ENCODE measurements around the gene LOXL3.
A peak's percentile ranks its signal among the peaks of the same experiment; 100 is the strongest.

The LOXL3 gene

GRCh38 chr2:74525717-74526648 lies 27.8 kb downstream of the LOXL3 start, which contains the start of gene DQX1:
TSS of gene DQX1 (minus strand) at chr2:74526231. CDS start at chr2:74525729, 502 bp downstream.
- DNase-seq, result no peak

DNA sequence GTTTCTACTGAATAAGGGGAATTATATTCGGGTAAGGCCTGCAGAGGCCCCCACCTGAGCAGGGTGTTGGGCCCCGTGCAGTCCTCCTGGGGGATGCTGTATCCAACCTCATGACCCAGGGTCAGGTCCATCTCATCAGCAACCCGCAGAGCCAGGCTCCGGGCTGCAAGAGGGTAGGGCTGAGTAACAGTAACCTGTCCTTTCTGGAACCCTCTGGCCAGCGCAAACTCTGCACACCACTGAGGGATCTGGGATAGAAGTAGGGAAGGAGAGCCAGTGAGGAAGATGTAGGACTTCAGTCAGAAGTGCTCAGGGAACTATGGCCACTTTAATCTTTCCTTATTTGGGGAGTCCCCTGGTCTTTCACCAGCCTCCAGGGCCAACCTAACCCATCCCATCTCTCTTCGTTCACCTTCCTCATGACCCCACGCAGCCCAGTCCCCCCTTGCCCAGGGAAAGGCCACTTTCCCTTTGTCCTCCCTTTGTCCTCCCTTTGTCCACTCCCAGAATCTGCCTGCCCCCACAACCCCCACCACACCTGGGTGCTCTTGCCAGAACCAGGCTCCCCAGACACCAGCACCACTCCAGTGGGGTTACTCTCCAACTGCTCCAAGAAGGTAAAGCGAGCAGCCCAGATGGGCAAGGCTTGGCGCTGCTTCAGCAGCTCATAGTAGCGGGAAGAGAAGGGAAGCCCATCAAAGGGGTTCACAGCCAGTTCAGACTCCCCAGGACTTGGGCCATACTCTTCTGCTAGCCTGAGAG lies 28.6 kb downstream of the LOXL3 start:
- DNase-seq, result no peak

DNA sequence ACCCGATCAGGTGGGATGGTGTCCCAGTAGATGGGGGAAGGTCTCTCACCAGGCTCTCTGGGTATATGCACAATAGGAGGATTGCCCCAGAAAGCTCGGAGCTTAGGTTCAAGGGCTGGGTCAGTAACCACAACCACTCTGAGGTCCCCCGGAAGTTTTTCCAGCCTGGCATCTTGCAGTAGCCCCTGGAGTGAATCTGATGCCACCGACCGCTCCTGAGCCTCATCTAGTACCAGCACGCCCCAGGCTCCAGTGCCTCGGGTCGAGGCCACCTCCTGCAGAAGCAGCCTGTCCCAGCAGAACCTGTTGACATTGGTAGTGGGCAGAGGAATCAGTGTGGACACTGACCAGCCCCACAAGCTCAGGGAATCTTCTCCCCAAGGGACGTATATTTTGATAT lies 29.7 kb downstream of the LOXL3 start:
- DNase-seq, result no peak

DNA sequence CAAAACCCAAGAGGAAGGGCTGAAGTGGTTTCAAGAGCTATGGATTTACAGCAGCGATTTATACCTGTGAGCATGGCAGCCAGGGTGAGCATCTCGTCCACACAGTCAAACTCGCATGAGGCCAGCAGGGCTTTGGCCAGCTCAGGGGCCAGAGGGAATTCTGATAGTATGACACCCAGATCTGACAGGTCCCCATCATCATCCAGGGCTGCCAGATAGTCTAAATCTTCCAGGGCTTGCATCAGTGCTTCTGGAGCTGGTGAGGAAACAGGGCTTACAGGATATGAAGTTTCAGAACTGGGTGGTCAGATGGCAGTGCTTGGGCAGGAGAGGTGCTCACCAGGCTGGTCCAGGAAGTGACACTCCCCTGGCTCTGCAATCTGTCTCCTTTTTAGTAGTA lies 31.2 kb downstream of the LOXL3 start:
- no peak for DNase-seq

DNA sequence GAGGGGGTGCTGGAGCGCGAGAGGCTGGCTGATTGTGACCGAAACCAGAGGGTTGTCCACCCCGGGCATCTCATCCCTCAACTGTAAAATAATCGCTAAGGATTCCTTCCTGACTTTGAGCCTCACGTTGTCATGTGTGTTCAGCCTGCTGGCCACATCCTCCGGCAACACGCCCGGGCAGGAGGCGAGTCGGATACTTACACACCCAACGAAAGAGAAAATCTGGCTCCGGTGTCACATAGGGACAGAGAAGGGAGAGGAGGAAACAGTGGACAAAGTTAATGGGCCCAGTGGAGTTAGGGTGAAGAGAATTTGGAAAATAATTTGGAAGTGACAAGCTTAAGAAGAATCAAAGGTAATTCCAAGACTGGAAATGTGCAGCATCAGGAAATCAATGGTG lies 37.1 kb downstream of the LOXL3 start:
- DNase-seq, result no peak

GRCh38 chr2:74515981-74516633 lies 37.6 kb downstream of the LOXL3 start:
- peak in 3 of 4 experiments; percentile 22 to 65 (median 40) for DNase-seq

DNA sequence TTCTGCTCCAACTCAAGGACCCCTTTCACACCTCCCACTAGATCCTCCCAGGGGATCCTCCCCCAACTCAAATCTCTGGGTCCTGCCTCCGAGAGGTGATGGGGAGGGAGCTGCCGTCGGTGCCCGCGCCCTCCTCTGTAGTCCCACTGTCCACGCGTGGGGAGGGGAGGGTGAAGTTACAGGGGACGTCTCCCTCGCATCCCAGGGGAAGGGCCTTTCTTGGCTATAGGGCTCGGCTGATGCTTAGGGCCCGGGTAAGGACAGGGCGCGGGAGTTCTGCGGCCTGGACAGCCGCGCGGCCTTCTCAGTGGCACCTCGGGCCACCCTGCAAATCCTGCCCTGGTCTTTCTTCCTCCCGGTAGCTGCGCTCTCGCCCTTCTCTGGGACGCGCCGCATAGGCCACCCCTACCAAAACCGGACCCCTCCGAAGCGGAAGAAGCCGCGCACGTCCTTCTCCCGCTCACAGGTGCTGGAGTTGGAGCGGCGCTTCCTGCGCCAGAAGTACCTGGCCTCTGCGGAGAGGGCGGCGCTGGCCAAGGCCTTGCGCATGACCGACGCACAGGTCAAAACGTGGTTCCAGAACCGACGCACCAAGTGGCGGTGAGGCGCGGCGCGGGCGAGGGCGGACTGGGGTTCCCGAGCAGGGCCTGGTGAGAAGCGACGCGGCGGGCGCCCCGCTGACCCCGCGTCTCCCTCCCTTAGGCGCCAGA lies 38.3 kb downstream of the LOXL3 start:
- DNase-seq, result no peak

GRCh38 chr2:74514368-74515270 lies 39.1 kb downstream of the LOXL3 start, which contains the start of gene TLX2:
TSS of gene TLX2 (plus strand) at chr2:74514450. CDS start at chr2:74514807, 357 bp downstream.
- no peak for DNase-seq

GRCh38 chr2:74513605-74514367 lies 40.0 kb downstream of the LOXL3 start:
- peak in 1 of 4 experiments; percentile 13 for DNase-seq

GRCh38 chr2:74512744-74513604 lies 40.8 kb downstream of the LOXL3 start:
- no peak for DNase-seq

DNA sequence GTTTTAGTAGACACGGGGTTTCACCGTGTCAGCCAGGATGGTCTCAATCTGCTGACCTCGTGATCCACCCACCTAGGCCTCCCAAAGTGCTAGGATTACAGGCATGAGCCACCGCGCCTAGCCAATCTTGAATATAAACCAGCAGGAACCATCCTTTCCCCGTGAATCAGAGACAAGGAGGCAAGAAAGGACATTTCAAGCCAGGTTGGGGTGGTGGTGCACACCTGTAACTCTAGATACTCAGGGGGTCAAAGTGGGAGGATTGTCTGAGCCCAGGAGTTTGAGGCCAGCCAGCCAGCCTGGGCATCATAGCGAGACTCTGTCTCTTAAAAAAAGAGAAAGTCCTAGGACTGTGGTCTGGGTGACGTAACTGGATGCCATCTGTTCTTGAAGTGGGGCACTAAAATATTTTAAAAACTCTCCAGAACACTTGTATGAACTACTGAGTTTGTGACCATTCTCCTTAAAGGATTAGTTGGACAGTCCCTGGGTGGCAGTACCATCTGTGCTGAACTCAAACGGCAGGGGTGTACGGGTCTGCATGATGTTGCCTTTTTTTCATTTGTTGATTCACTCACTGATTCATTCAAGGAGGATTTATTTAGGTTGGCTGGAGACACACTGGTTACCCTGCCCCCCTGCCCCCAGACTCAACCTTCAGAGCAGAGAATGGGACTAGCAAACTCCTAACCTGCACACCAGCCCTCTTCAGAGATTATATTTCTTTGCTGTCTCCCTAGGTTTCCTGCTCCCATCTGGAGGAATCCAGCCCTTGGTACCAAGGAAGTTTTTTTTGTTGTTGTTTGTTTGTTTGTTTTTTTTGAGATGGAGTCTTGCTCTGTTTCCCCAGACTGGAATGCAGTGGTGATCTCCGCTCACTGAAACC lies 42.4 kb downstream of the LOXL3 start:
- no peak for DNase-seq

- no peak for DNase-seq
Measured at GRCh38 chr2:74510272-74510671, 43.5 kb downstream of the LOXL3 start.

DNA sequence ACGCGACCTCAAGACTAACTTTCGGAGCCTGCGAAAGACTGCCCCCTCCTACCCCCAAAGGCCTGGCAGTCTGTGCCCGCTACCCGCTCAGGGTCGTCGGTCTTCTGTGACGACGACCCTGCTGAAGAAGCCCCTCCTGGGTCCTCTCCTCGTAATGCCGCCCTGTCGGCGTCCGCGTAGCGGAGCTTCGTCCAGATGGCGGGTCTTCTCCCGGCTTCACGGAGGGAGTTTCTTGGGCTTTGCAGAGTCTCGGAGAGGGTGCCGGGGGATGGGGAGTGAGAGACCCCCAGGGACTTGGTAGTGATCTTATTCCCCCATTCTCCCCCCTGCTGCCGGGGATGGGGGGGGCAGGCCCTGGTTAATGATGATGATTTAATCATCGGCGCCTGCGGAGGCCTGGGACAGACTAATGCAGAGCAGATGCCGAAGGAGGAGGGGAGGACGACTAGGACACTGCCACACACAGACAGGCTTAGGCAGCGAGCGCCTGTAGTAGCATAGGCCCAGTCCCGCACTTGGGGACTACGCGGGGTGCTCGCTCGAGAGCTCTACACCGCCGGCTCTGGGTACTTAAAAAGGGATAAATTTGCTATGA lies 45.7 kb downstream of the LOXL3 start:
- no peak for DNase-seq

GRCh38 chr2:74507145-74507925 lies 46.4 kb downstream of the LOXL3 start, which contains the start of gene PCGF1:
TSS of gene PCGF1 (minus strand) at chr2:74507695. CDS start at chr2:74507668, 27 bp downstream.
- DNase-seq, result peak; percentile 94 to 99 (median 98)

DNA sequence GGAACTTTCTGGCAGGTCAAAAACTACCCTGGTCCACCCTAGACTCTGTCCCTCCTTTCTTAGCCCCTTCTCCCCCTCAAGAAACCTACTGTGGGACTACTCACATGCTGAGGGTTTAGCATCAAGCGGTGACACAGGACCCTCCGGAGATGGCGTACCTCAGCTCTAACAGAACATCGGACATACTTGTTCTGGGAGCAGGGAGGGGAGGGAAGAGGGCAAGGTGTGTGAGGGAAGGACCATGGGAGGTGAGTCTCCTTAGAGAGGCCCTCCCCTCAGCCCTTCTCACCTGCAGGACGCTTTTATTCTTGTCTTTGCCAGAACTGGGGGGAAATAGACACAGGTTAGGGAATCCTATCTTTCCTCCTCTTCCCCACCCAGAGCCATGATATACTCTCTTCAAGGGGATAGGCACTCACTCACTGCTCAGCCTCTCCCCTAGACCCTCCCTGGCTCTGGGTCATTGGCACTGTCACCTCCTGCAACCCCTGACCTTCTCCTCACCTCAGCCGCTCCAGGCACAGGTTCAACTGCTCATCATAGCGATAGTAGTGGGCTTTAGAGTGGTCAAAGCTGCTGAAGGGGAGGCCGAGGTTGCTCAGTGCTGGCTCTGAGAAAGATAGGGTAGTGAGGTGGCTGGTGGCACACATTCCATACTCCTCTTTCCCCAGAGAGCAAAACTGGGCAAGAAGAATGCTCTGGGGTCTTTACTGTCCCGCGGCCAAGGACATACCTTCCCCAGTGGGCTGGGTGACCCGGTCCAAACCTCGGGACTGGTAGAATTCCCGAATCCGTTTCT lies 48.1 kb downstream of the LOXL3 start:
- DNase-seq, result no peak

- no peak for DNase-seq
Measured at GRCh38 chr2:74504591-74504990, 49.2 kb downstream of the LOXL3 start.

Data from activated naive CD4-positive, alpha-beta T cell (primary cell).